Vagina (tissue), 2 donors: ENCODE measurements around the gene CCHCR1.

Experiments used
- CTCF ChIP-seq, 3 experiments: fragments of 450-650 bp in 2 of 3; fragments of 200-600 bp in 1 of 3; sonication (generic) in 1 of 3; IDR thresholded peaks; one replicate each; pipeline ENCODE4 v1.5.1; 2017 to 2019; ENCODE audit warnings: antibody characterized with exemption in 3 of 3, mild to moderate bottlenecking in 2 of 3, moderate library complexity in 2 of 3
- POLR2A ChIP-seq, 2 donors: fragments of 450-650 bp; IDR thresholded peaks; one replicate each; pipeline ENCODE4 v1.6.1; 2017; ENCODE audit warnings: antibody characterized with exemption in 2 of 2, mild to moderate bottlenecking in 2 of 2, moderate library complexity in 2 of 2

- TF ChIP-seq CTCF (IDR thresholded peaks at IDR 0.05): no peak
- TF ChIP-seq POLR2A (IDR thresholded peaks at IDR 0.05): no peak
These were observed 28.6 kb upstream of the CCHCR1 start for GRCh38 chr6:31186052-31186734.
